GM18511 (cell line): ENCODE results near the gene GNAS-AS1.

Source experiments
- ATAC-seq: cut with Tn5 transposase; IDR thresholded peaks from one replicate; pipeline ENCODE4 v1.9.1; 2021; ENCODE audit warnings: mild to moderate bottlenecking, moderate library complexity; ENCODE audit not compliant: unreplicated experiment

Gene GNAS-AS1

GRCh38 chr20:58787211-58788005 lies 63.3 kb downstream of the GNAS-AS1 start:
- no peak for ATAC-seq

GRCh38 chr20:58784321-58785074 lies 66.2 kb downstream of the GNAS-AS1 start:
- ATAC-seq: no peak

GRCh38 chr20:58783511-58784011 lies 67.1 kb downstream of the GNAS-AS1 start:
- no peak for ATAC-seq

- no peak for ATAC-seq
Observed at GRCh38 chr20:58781138-58781537, 69.6 kb downstream of the GNAS-AS1 start.

- no peak for ATAC-seq
Observed at GRCh38 chr20:58778760-58779159, 71.9 kb downstream of the GNAS-AS1 start.

GRCh38 chr20:58777657-58778056 lies 73.0 kb downstream of the GNAS-AS1 start:
- no peak for ATAC-seq

- no peak for ATAC-seq
Observed at GRCh38 chr20:58776109-58776508, 74.6 kb downstream of the GNAS-AS1 start.

GRCh38 chr20:58775371-58775770 lies 75.3 kb downstream of the GNAS-AS1 start:
- no peak for ATAC-seq

- no peak for ATAC-seq
Observed at GRCh38 chr20:58774667-58775263, 75.9 kb downstream of the GNAS-AS1 start.

- ATAC-seq: no peak
Observed at GRCh38 chr20:58774214-58774613, 76.5 kb downstream of the GNAS-AS1 start.

GRCh38 chr20:58772786-58773185 lies 77.9 kb downstream of the GNAS-AS1 start:
- ATAC-seq: no peak
